Nephron (organoid): Measurements from ENCODE around the gene C1QTNF1.
A peak's percentile ranks its signal among the peaks of the same experiment; 100 is the strongest.

Source experiments
- H3K27ac Mint-ChIP-seq, 3 experiments: 2 replicates each; pipeline ENCODE4 v1.8.0; 2020; ENCODE audit warnings: mixed read lengths in 3 of 3, mild to moderate bottlenecking in 2 of 3, moderate library complexity in 1 of 3
- H3K27me3 Mint-ChIP-seq: 2 replicates; pipeline ENCODE4 v1.8.0; 2021; ENCODE audit warnings: low read depth, mild to moderate bottlenecking, moderate library complexity, mixed read lengths
- H3K36me3 Mint-ChIP-seq: 2 replicates; pipeline ENCODE4 v1.8.0; 2020; ENCODE audit warnings: low read depth, mixed read lengths
- H3K4me1 Mint-ChIP-seq: 2 replicates; pipeline ENCODE4 v1.8.0; 2020; ENCODE audit warnings: mixed read lengths
- H3K4me3 Mint-ChIP-seq, 3 experiments: 2 replicates each; pipeline ENCODE4 v1.8.0; 2020; ENCODE audit warnings: mild to moderate bottlenecking in 3 of 3, mixed read lengths in 3 of 3, moderate library complexity in 2 of 3
- H3K9me3 Mint-ChIP-seq: 2 replicates; pipeline ENCODE4 v1.8.0; 2020; ENCODE audit warnings: mixed read lengths
- CTCF ChIP-seq, 3 experiments: fragments of 200-600 bp; sonication (generic); IDR thresholded peaks; one replicate each; pipeline ENCODE4 v1.5.0; 2021; ENCODE audit warnings: antibody characterized with exemption in 3 of 3; ENCODE audit not compliant: unreplicated experiment in 3 of 3

Gene C1QTNF1

GRCh38 chr17:78991906-78992532, 31.9 kb upstream of the C1QTNF1 start:
- H3K9me3 Mint-ChIP-seq: no peaks in the 10 kb centered on the region
- H3K4me1 Mint-ChIP-seq: peaks cover 7% of the 10 kb centered on the region
- H3K4me3 Mint-ChIP-seq: no peak overlapping the region
- H3K36me3 Mint-ChIP-seq: peaks cover 58% of the 10 kb centered on the region
- TF ChIP-seq CTCF (IDR thresholded peaks at IDR 0.05; ENCODE audit: unreplicated experiment in 3 of 3): no peak
- H3K27ac Mint-ChIP-seq: no peak overlapping the region
- H3K27me3 Mint-ChIP-seq: no peaks in the 10 kb centered on the region

GRCh38 chr17:78992542-78993212, 31.3 kb upstream of the C1QTNF1 start:
- no peak overlapping the region for H3K27ac Mint-ChIP-seq
- TF ChIP-seq CTCF (IDR thresholded peaks at IDR 0.05; ENCODE audit: unreplicated experiment in 3 of 3): no peak

GRCh38 chr17:78993241-78993956, 30.6 kb upstream of the C1QTNF1 start:
- Mint-ChIP-seq H3K27ac (no peak overlapping the region), H3K4me3 (no peak overlapping the region), H3K4me1 (peaks cover 6% of the 10 kb centered on the region), H3K9me3 (no peaks in the 10 kb centered on the region), H3K36me3 (peaks cover 66% of the 10 kb centered on the region), H3K27me3 (no peaks in the 10 kb centered on the region)
- peak; percentile 68 to 75 (median 70) for TF ChIP-seq CTCF (IDR thresholded peaks at IDR 0.05; ENCODE audit: unreplicated experiment in 3 of 3)

More at GRCh38 chr17:78992542-78993212, 31.3 kb upstream of the C1QTNF1 start:
- peaks cover 6% of the 10 kb centered on the region for H3K4me1 Mint-ChIP-seq
- no peaks in the 10 kb centered on the region for H3K27me3 Mint-ChIP-seq
- no peak overlapping the region for H3K4me3 Mint-ChIP-seq
- no peaks in the 10 kb centered on the region for H3K9me3 Mint-ChIP-seq
- H3K36me3 Mint-ChIP-seq: peaks cover 62% of the 10 kb centered on the region

- no peak for TF ChIP-seq CTCF (IDR thresholded peaks at IDR 0.05; ENCODE audit: unreplicated experiment in 3 of 3)
- Mint-ChIP-seq H3K27me3 (no peaks in the 10 kb centered on the region), H3K4me3 (no peak overlapping the region), H3K36me3 (peaks cover 66% of the 10 kb centered on the region), H3K9me3 (no peaks in the 10 kb centered on the region), H3K4me1 (peaks cover 6% of the 10 kb centered on the region), H3K27ac (no peak overlapping the region)
These were observed 29.8 kb upstream of the C1QTNF1 start for GRCh38 chr17:78993981-78994671.

- Mint-ChIP-seq H3K36me3 (peaks cover 63% of the 10 kb centered on the region), H3K4me1 (peaks cover 6% of the 10 kb centered on the region), H3K9me3 (no peaks in the 10 kb centered on the region), H3K27me3 (no peaks in the 10 kb centered on the region), H3K27ac (no peak overlapping the region), H3K4me3 (no peak overlapping the region)
- TF ChIP-seq CTCF (IDR thresholded peaks at IDR 0.05; ENCODE audit: unreplicated experiment in 3 of 3): no peak
These were observed 28.8 kb upstream of the C1QTNF1 start for GRCh38 chr17:78995022-78995760.
